Neural cell (in vitro differentiated cells): Measurements from ENCODE around the gene OTOA. TPM values are rescaled to one million over a fixed set of nuclear protein-coding genes. Genes with fewer than 3 reads are reported as not detected.
A peak's percentile ranks its signal among the peaks of the same experiment; 100 is the strongest.
"Not testable (repeated sequence)": the region's sequence is repeated elsewhere in the genome, so short reads cannot be mapped to it uniquely, and the experiment has no call there.

ENCODE experiments used
- H2AFZ ChIP-seq: fragments of 200-600, 300-800 bp; sonication (generic), shearing (Covaris generic); 2 replicates; pipeline ENCODE4 v1.6.0; 2014; ENCODE audit warnings: low read depth, mild to moderate bottlenecking, antibody characterized with exemption, low read length, moderate library complexity
- H3F3A ChIP-seq: fragments of 200-600 bp; shearing (Covaris generic); 2 replicates; pipeline ENCODE4 v1.6.1; 2016; ENCODE audit warnings: mild to moderate bottlenecking, moderate library complexity, mixed read lengths, antibody characterized with exemption, low read length; ENCODE audit not compliant: insufficient read depth, poor library complexity, severe bottlenecking
- H3K27ac ChIP-seq: fragments of 200-600, 300-800 bp; sonication (generic), shearing (Covaris generic); 2 replicates; pipeline ENCODE4 v1.5.1; 2014; ENCODE audit warnings: mild to moderate bottlenecking, low read length, moderate library complexity
- H3K27me3 ChIP-seq: fragments of 300-800, 200-600 bp; sonication (generic), shearing (Covaris generic); 2 replicates; pipeline ENCODE4 v1.6.0; 2014; ENCODE audit warnings: mild to moderate bottlenecking, low read depth, low read length, moderate library complexity; ENCODE audit not compliant: insufficient read depth
- H3K36me3 ChIP-seq: fragments of 300-800, 200-600 bp; sonication (generic), shearing (Covaris generic); 2 replicates; pipeline ENCODE4 v1.5.1; 2014; ENCODE audit warnings: mild to moderate bottlenecking, antibody characterized with exemption, low read length, moderate library complexity; ENCODE audit not compliant: insufficient read depth
- H3K4me2 ChIP-seq: fragments of 300-800, 200-600 bp; sonication (generic), shearing (Covaris generic); 2 replicates; pipeline ENCODE4 v1.6.0; 2014; ENCODE audit warnings: mild to moderate bottlenecking, low read length
- H3K4me3 ChIP-seq: fragments of 300-800, 200-600 bp; sonication (generic), shearing (Covaris generic); 2 replicates; pipeline ENCODE4 v1.5.1; 2014; ENCODE audit warnings: mild to moderate bottlenecking, low read length, moderate library complexity
- H3K79me2 ChIP-seq: fragments of 200-600 bp; shearing (Covaris generic); replicated peaks from 2 replicates; pipeline ENCODE4 v1.6.0; 2014; ENCODE audit warnings: mild to moderate bottlenecking, low read length, moderate library complexity; ENCODE audit not compliant: insufficient read depth
- H3K9ac ChIP-seq: fragments of 300-800, 200-600 bp; sonication (generic), shearing (Covaris generic); 2 replicates; pipeline ENCODE4 v1.6.1; 2016; ENCODE audit warnings: mild to moderate bottlenecking, low read length, mixed read lengths
- H3K9me2 ChIP-seq: fragments of 200-600 bp; shearing (Covaris generic); 2 replicates; pipeline ENCODE4 v1.6.1; 2016; ENCODE audit warnings: mild to moderate bottlenecking, low read length, mixed read lengths; ENCODE audit not compliant: insufficient read depth
- H3K9me3 ChIP-seq: fragments of 200-600, 300-800 bp; sonication (generic), shearing (Covaris generic); 2 replicates; pipeline ENCODE4 v1.6.1; 2016; ENCODE audit warnings: mild to moderate bottlenecking, mixed run types, low read length, moderate library complexity, mixed read lengths
- H4K20me1 ChIP-seq: fragments of 200-600 bp; shearing (Covaris generic); 2 replicates; pipeline ENCODE4 v1.6.1; 2016; ENCODE audit warnings: mild to moderate bottlenecking, mixed run types; ENCODE audit not compliant: insufficient read depth
- CTCF ChIP-seq: fragments of 450-650 bp; IDR thresholded peaks from 2 replicates; pipeline ENCODE4 v1.5.1; 2014; ENCODE audit warnings: antibody characterized with exemption, mild to moderate bottlenecking, moderate library complexity; ENCODE audit not compliant: poor library complexity, severe bottlenecking
- SMC3 ChIP-seq: fragments of 450-650 bp; conservative IDR thresholded peaks from 2 replicates; pipeline ENCODE4 v1.6.1; 2014; ENCODE audit warnings: antibody characterized with exemption, mild to moderate bottlenecking, moderate library complexity; ENCODE audit not compliant: poor library complexity
- polyA plus RNA-seq: library from polyadenylated mRNA; depleted of rRNA; stranded (reverse); fragments of >200 nt; gene quantifications from 2 replicates; pipeline ENCODE4 v1.2.3, GENCODE V29; 2014
- small RNA-seq, 3 experiments: library from RNA; depleted of rRNA; stranded (forward); fragments of <200 nt; gene quantifications; one replicate each; pipeline ENCODE3, GENCODE V24; 2012

Gene OTOA
- polyA plus RNA-seq, 1 donor from 2014 or later = 0.12 TPM

DNA sequence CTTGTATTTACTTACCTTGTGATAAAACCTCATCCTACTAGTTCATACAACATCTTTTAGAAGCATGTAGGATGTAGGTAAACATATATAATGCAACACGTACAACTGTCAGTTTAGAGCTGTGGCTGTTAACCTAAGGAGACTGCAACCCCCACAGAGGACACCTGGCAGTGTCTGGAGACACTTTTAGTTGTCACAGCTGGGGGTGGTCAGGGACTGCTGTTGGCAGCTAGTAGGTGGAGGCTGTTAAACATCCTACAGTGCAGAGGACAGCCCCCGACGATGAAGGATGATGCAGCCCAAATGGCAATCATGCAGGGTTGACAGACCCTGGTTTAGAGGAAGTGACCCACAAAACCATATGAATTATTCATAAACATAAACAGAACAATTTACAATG lies 134.8 kb downstream of the OTOA start:
- H3K4me3 ChIP-seq, H3K4me2 ChIP-seq, H3F3A ChIP-seq, H2AFZ ChIP-seq, H3K9ac ChIP-seq, H3K27me3 ChIP-seq, H3K9me3 ChIP-seq, H4K20me1 ChIP-seq, H3K36me3 ChIP-seq, H3K9me2 ChIP-seq, H3K79me2 ChIP-seq, H3K27ac ChIP-seq: not testable (repeated sequence)

DNA sequence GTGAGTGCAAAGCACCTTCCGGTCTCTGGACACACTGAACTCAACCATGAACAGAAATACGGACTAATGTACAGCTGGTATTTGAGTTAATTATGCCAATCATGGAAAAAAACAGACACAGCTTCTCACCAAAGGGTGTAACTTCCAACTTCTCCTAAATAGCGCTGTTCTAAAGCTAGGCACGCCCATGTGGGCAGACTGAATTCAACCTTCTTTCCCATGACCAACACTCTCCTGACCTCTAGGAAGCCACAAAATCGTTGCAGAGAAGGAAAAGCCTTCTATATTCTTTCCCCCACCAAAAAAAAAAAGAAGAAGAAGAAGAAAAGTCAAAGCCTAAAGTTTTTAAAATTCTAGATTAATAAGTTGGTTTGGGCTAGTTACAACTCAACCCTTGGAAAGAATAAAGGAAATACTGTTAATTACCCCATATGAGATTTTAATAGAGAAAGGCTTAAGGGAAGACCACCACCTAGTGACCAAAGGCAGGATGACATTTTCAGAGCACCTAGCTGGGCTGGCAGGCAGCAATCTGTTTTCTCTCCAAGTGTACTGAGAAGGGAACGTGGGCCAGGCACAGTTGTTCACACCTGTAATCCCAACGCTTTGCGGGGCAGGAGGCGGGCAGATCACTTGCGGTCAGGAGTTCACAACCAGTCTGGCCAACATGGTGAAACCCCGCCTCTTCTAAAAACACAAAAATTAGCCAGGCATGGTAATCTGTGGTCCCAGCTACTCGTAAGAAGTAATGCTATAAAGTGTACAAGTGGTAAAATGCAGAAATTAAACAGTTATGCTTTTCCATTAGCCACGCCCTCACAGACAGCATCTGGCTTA lies 138.0 kb downstream of the OTOA start:
- not testable (repeated sequence) for H3K9ac ChIP-seq, H2AFZ ChIP-seq, H3K27ac ChIP-seq, H3K4me2 ChIP-seq, H4K20me1 ChIP-seq, H3K9me3 ChIP-seq, H3K9me2 ChIP-seq, H3K27me3 ChIP-seq, H3K79me2 ChIP-seq, H3K36me3 ChIP-seq, H3F3A ChIP-seq, H3K4me3 ChIP-seq
- TF ChIP-seq SMC3 (peak; percentile 34), CTCF (peak; percentile 55)

- not testable (repeated sequence) for H3K36me3 ChIP-seq, H2AFZ ChIP-seq, H3K9me2 ChIP-seq, H3K4me2 ChIP-seq, H3K27ac ChIP-seq, H3K27me3 ChIP-seq, H3F3A ChIP-seq, H3K9me3 ChIP-seq, H3K9ac ChIP-seq, H4K20me1 ChIP-seq, H3K4me3 ChIP-seq, H3K79me2 ChIP-seq
Measured at GRCh38 chr16:21802375-21802663, 138.6 kb downstream of the OTOA start.

Small RNA genes lying within 50 kb of the gene (small RNA-seq; reads per million reads assigned to genes)
- 0.87 to 6.0 (median 1.3) reads per million in 3 experiments for gene RNU6-1005P
- gene RNU6-196P = 0 reads per million in 3 experiments

Other genes with a start within 250 kb of the OTOA start
- 483 and 496 TPM in 2 replicates for gene METTL9, start 64.4 kb upstream of the OTOA start, polyA plus RNA-seq
- not detected in 2 replicates for gene IGSF6, start 11.4 kb upstream of the OTOA start, polyA plus RNA-seq
- 9.1 and 9.3 TPM in 2 replicates for gene NPIPB4, start 193.8 kb downstream of the OTOA start, polyA plus RNA-seq